Endothelial cell (in vitro differentiated cells): ENCODE results near the gene CDK9. TPM values are rescaled to one million over a fixed set of nuclear protein-coding genes. Genes with fewer than 3 reads are reported as not detected.

Experiments used
- DNase-seq: peaks from one replicate; pipeline ENCODE4 v3.0.0; 2021; ENCODE audit warnings: low spot score
- H3K27ac Mint-ChIP-seq: one replicate; pipeline ENCODE4 v1.8.0; 2021; ENCODE audit warnings: mixed read lengths, inconsistent platforms; ENCODE audit not compliant: unreplicated experiment
- H3K27me3 Mint-ChIP-seq: one replicate; pipeline ENCODE4 v1.8.0; 2021; ENCODE audit warnings: mild to moderate bottlenecking, moderate library complexity, mixed read lengths, inconsistent platforms; ENCODE audit not compliant: unreplicated experiment
- H3K36me3 Mint-ChIP-seq: one replicate; pipeline ENCODE4 v1.8.0; 2021; ENCODE audit warnings: mild to moderate bottlenecking, low read depth, mixed read lengths, inconsistent platforms; ENCODE audit not compliant: unreplicated experiment
- H3K4me1 Mint-ChIP-seq: one replicate; pipeline ENCODE4 v1.8.0; 2021; ENCODE audit warnings: mild to moderate bottlenecking, mixed read lengths, inconsistent platforms; ENCODE audit not compliant: unreplicated experiment
- H3K4me3 Mint-ChIP-seq: one replicate; pipeline ENCODE4 v1.8.0; 2021; ENCODE audit warnings: mild to moderate bottlenecking, mixed read lengths, inconsistent platforms; ENCODE audit not compliant: unreplicated experiment
- H3K9me3 Mint-ChIP-seq: one replicate; pipeline ENCODE4 v1.8.0; 2021; ENCODE audit warnings: mixed read lengths, inconsistent platforms; ENCODE audit not compliant: unreplicated experiment
- CTCF ChIP-seq: fragments of 200-600 bp; sonication (generic); IDR thresholded peaks from one replicate; pipeline ENCODE4 v1.5.0; 2021; ENCODE audit warnings: antibody characterized with exemption; ENCODE audit not compliant: unreplicated experiment
- total RNA-seq: library from RNA; stranded (reverse); fragmentation: NEBNext Ultra II Directional; extraction: Animal tissue kit (Norgen Biotek cat#: 25700); gene quantifications from one replicate; pipeline ENCODE4 v1.2.1, GENCODE V29; 2021; ENCODE audit not compliant: unreplicated experiment

CDK9 gene
- total RNA-seq, 1 donor from 2014 or later: 188 TPM

DNA sequence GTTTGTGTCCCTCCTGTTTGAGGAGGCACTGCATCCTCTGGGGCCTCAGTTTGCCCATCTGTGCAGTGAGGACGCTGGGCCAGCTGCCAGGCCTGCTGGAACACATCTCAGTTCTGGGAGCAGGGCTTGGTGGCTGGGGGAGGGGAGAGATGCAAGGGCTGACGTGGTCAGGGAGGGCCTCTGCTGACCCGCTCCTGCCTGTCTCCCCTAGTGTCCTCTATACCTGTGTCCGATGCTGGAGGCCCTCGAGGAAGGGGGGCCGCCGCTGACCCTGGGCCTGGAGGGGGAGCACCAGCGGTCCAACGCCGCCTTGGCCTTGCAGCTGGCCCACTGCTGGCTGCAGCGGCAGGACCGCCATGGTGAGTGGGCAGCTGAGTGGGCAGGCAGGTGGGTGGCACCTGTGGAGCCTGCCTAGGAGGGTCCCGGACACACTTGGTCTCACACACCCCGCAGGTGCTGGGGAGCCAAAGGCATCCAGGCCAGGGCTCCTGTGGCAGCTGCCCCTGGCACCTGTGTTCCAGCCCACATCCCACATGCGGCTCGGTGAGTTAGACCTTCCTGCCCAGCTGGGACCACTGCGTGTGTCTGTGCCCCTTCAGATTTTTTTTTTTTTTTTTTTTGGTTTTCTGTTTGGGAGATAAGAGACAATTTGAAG, 22.6 kb downstream of the CDK9 start:
- Mint-ChIP-seq H3K36me3 (peaks cover 10% of the 10 kb centered on the region), H3K27me3 (peaks cover 15% of the 10 kb centered on the region), H3K4me1 (peaks cover 5% of the 10 kb centered on the region), H3K9me3 (no peaks in the 10 kb centered on the region), H3K27ac (no peak overlapping the region), H3K4me3 (no peak overlapping the region)
- TF ChIP-seq CTCF: no peak
- DNase-seq: no peak

DNA sequence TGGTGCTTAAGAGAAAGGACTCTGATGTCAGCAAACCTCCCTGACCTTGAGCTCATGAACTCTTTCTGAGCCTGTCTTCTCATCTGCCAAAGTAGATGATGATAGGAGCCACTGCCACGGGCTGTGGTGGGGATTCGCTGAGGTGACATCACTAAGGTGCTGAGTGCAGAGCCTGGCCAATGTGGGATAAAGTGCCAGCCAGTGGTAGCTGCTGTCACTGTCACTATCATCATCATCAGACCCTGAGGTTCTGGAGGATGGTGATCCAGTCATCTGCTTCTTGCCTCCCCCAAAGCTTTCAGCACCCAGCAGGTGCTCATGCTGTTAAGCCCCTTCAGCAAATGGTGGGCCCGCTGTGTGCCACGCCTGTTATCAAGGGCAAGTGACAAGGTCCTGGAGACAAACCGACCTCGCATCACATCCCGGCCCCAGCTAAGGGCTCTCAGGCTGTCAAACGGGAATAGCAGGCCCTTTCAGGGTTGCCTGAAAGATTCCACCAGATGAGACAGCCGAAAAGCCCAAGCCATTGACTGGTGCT, 23.2 kb downstream of the CDK9 start:
- peaks cover 20% of the 10 kb centered on the region for H3K27me3 Mint-ChIP-seq
- no peak for TF ChIP-seq CTCF
- H3K36me3 Mint-ChIP-seq: peaks cover 10% of the 10 kb centered on the region
- DNase-seq: no peak
- H3K4me3 Mint-ChIP-seq: no peak overlapping the region
- H3K9me3 Mint-ChIP-seq: no peaks in the 10 kb centered on the region
- no peak overlapping the region for H3K27ac Mint-ChIP-seq
- peaks cover 5% of the 10 kb centered on the region for H3K4me1 Mint-ChIP-seq

DNA sequence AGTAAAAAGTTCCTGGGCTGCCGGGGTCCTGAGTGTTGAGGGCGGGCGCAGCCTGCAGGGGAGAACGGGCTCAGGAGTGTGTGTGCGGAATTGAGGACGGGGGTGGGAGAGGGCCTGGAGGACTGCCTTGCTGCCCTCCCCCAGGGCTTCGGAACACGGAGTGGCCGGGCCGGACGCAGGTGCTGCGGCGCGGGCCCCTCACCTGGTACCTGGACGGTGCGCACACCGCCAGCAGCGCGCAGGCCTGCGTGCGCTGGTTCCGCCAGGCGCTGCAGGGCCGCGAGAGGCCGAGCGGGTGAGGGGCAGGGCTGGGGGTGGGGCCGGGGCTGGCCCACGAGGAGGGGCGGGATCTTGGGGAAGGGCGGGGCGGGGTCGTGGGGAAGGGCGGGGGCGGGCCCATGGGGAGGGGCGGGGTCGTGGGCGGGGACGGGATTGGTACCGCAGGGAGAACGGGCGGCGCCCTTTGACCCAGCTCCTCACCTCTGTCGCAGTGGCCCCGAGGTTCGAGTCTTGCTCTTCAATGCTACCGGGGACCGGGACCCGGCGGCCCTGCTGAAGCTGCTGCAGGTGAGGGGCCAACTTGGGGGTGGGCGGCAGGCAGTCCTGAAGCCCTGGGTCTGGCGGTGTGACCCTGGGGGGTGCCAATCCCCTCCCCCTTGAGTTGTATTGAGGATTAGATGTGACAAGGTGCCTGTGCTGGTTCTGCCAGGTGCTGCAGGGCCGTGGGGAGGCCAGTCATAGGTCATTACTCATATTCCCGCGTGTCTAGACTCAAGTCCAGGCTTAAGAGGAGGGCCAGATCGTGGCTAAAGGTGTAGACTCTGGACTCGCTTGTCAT, 23.9 kb downstream of the CDK9 start:
- Mint-ChIP-seq H3K27ac (no peak overlapping the region), H3K36me3 (peaks cover 10% of the 10 kb centered on the region), H3K9me3 (no peaks in the 10 kb centered on the region), H3K27me3 (peaks cover 21% of the 10 kb centered on the region), H3K4me1 (peaks cover 2% of the 10 kb centered on the region), H3K4me3 (no peak overlapping the region)
- DNase-seq: peak; percentile 66
- TF ChIP-seq CTCF: no peak

GRCh38 chr9:127810378-127811187, 24.7 kb downstream of the CDK9 start:
- H3K4me1 Mint-ChIP-seq: peaks cover 2% of the 10 kb centered on the region
- no peak for TF ChIP-seq CTCF
- no peak for DNase-seq
- no peak overlapping the region for H3K27ac Mint-ChIP-seq
- H3K36me3 Mint-ChIP-seq: peaks cover 10% of the 10 kb centered on the region
- H3K9me3 Mint-ChIP-seq: no peaks in the 10 kb centered on the region
- no peak overlapping the region for H3K4me3 Mint-ChIP-seq
- peaks cover 23% of the 10 kb centered on the region for H3K27me3 Mint-ChIP-seq
